Stimulated activated CD8-positive, alpha-beta memory T cell treated with anti-CD3 and anti-CD28 coated beads, Interleukin-4, amount 100 ng/mL, for 48 hours (primary cell): ENCODE results near the gene ATP8A2.
"Not testable (repeated sequence)": the region's sequence is repeated elsewhere in the genome, so short reads cannot be mapped to it uniquely, and the experiment has no call there.

Experiments used
- DNase-seq: peaks from one replicate; pipeline ENCODE4 v3.0.0-alpha.2; 2020

The ATP8A2 gene

GRCh38 chr13:25939961-25940687 is 568.4 kb downstream of the ATP8A2 start:
- DNase-seq: no peak

- no peak for DNase-seq
Observed at GRCh38 chr13:25943081-25943480, 571.3 kb downstream of the ATP8A2 start.

GRCh38 chr13:25943658-25944057 is 571.9 kb downstream of the ATP8A2 start:
- DNase-seq: no peak

- DNase-seq: no peak
Observed at GRCh38 chr13:25945596-25945995, 573.8 kb downstream of the ATP8A2 start.

- DNase-seq: no peak
Observed at GRCh38 chr13:25946321-25946720, 574.5 kb downstream of the ATP8A2 start.

- DNase-seq: no peak
Observed at GRCh38 chr13:25948910-25949309, 577.1 kb downstream of the ATP8A2 start.

GRCh38 chr13:25951831-25952230 is 580.1 kb downstream of the ATP8A2 start:
- DNase-seq: no peak

GRCh38 chr13:25954080-25954479 is 582.3 kb downstream of the ATP8A2 start:
- not testable (repeated sequence) for DNase-seq

- not testable (repeated sequence) for DNase-seq
Observed at GRCh38 chr13:25954943-25955342, 583.2 kb downstream of the ATP8A2 start.

- no peak for DNase-seq
Observed at GRCh38 chr13:25958986-25959385, 587.2 kb downstream of the ATP8A2 start.

GRCh38 chr13:25961294-25961693 is 589.5 kb downstream of the ATP8A2 start:
- DNase-seq: no peak

GRCh38 chr13:25963674-25964073 is 591.9 kb downstream of the ATP8A2 start:
- no peak for DNase-seq

- no peak for DNase-seq
Observed at GRCh38 chr13:25965596-25965995, 593.8 kb downstream of the ATP8A2 start.

GRCh38 chr13:25966086-25966485 is 594.3 kb downstream of the ATP8A2 start:
- no peak for DNase-seq

GRCh38 chr13:25967144-25967543 is 595.4 kb downstream of the ATP8A2 start:
- no peak for DNase-seq

GRCh38 chr13:25971047-25971446 is 599.3 kb downstream of the ATP8A2 start:
- no peak for DNase-seq

- no peak for DNase-seq
Observed at GRCh38 chr13:25971459-25972145, 599.8 kb downstream of the ATP8A2 start.

- no peak for DNase-seq
Observed at GRCh38 chr13:25973085-25973484, 601.3 kb downstream of the ATP8A2 start.

GRCh38 chr13:25973576-25973975 is 601.8 kb downstream of the ATP8A2 start:
- no peak for DNase-seq

- DNase-seq: no peak
Observed at GRCh38 chr13:25977216-25977615, 605.4 kb downstream of the ATP8A2 start.

- DNase-seq: no peak
Observed at GRCh38 chr13:25977671-25978070, 605.9 kb downstream of the ATP8A2 start.

GRCh38 chr13:25978961-25979360 is 607.2 kb downstream of the ATP8A2 start:
- no peak for DNase-seq

GRCh38 chr13:25979371-25979770 is 607.6 kb downstream of the ATP8A2 start:
- DNase-seq: no peak

GRCh38 chr13:25980255-25980654 is 608.5 kb downstream of the ATP8A2 start:
- DNase-seq: no peak

GRCh38 chr13:25981060-25981459 is 609.3 kb downstream of the ATP8A2 start:
- no peak for DNase-seq
